A673 (cell line): Measurements from ENCODE around the gene SERINC3. TPM values are rescaled to one million over a fixed set of nuclear protein-coding genes. Genes with fewer than 3 reads are reported as not detected.

Experiments
- BruUV-seq: library from RNA; stranded (reverse); fragments of 400-500 nt; replicated peaks from 2 replicates; lab custom pipeline; 2021; lab: Mats Ljungman, UMichigan
- CTCF ChIA-PET: fragments of 300-600 bp; sonication (Branson Sonifier 250); formaldehyde crosslinking; loops from one replicate; lab custom pipeline; 2022; ENCODE audit warnings: antibody characterized with exemption; lab: Charles Lee
- POLR2A ChIA-PET: fragments of 300-600 bp; sonication (Branson Sonifier 250); formaldehyde crosslinking; loops from one replicate; lab custom pipeline; 2022; ENCODE audit warnings: antibody characterized with exemption; ENCODE audit not compliant: low non-redundant PET; lab: Charles Lee
- DNase-seq: peaks from one replicate; pipeline ENCODE4 v3.0.0-alpha.2; 2015; ENCODE audit warnings: low spot score
- H3K27ac ChIP-seq: fragments of 200-600 bp; sonication (generic); 2 replicates; pipeline ENCODE4 v1.5.1; 2016; ENCODE audit warnings: mixed run types, low read depth, mild to moderate bottlenecking, mixed read lengths, antibody characterized with exemption, low read length; ENCODE audit not compliant: poor library complexity, severe bottlenecking
- H3K27me3 ChIP-seq: fragments of 200-600 bp; sonication (generic); replicated peaks from 2 replicates; pipeline ENCODE4 v1.6.1; 2017; ENCODE audit warnings: mixed run types, low read depth, mild to moderate bottlenecking, mixed read lengths, antibody characterized with exemption, low read length; ENCODE audit not compliant: insufficient read depth, poor library complexity
- H3K36me3 ChIP-seq: fragments of 200-600 bp; sonication (generic); 2 replicates; pipeline ENCODE4 v1.6.1; 2016; ENCODE audit warnings: mixed run types, mild to moderate bottlenecking, mixed read lengths, antibody characterized with exemption, low read length; ENCODE audit not compliant: insufficient read depth, poor library complexity, severe bottlenecking
- H3K4me1 ChIP-seq: fragments of 200-600 bp; sonication (generic); 2 replicates; pipeline ENCODE4 v1.6.1; 2017; ENCODE audit warnings: mixed run types, mild to moderate bottlenecking, mixed read lengths, antibody characterized with exemption, low read length; ENCODE audit not compliant: insufficient read depth, poor library complexity, severe bottlenecking
- H3K4me3 ChIP-seq: fragments of 200-600 bp; sonication (generic); 2 replicates; pipeline ENCODE4 v1.5.1; 2016; ENCODE audit warnings: low read depth, mixed run types, mild to moderate bottlenecking, mixed read lengths, low read length; ENCODE audit not compliant: poor library complexity, severe bottlenecking
- H3K9me3 ChIP-seq: fragments of 200-600 bp; sonication (generic); 2 replicates; pipeline ENCODE4 v1.6.1; 2016; ENCODE audit warnings: mixed run types, low read depth, mild to moderate bottlenecking, mixed read lengths, antibody characterized with exemption, low read length; ENCODE audit not compliant: poor library complexity, severe bottlenecking
- CTCF ChIP-seq: fragments of 300-800, 200-600 bp; sonication (generic); conservative IDR thresholded peaks from 2 replicates; pipeline ENCODE4 v1.5.1; 2017; ENCODE audit warnings: low read depth, mild to moderate bottlenecking, antibody characterized with exemption, low read length, moderate library complexity, mixed read lengths
- EZH2 ChIP-seq: fragments of 200-600 bp; sonication (generic); IDR thresholded peaks from 2 replicates; pipeline ENCODE4 v1.6.1; 2017; ENCODE audit warnings: borderline replicate concordance, low read depth, mild to moderate bottlenecking, mixed read lengths, antibody characterized with exemption, low read length; ENCODE audit not compliant: poor library complexity, severe bottlenecking
- intact Hi-C: fragments of 100-400 bp; cut with micrococcal nuclease; formaldehyde crosslinking; loops from one replicate; pipeline ENCODE4 v1.10.0; 2022; ENCODE audit not compliant: unreplicated experiment
- total RNA-seq: library from RNA; stranded (reverse); gene quantifications from 2 replicates; pipeline ENCODE4 v1.2.3, GENCODE V29; 2021

Gene SERINC3
- total RNA-seq, 1 experiment from 2014 or later, result 50.5 TPM

- Histone ChIP-seq H3K4me1 (no peaks in the 10 kb centered on the region), H3K27ac (no peak overlapping the region), H3K9me3 (no peaks in the 10 kb centered on the region), H3K27me3 (no peaks in the 10 kb centered on the region), H3K36me3 (peaks cover 62% of the 10 kb centered on the region), H3K4me3 (no peak overlapping the region)
- ChIA-PET CTCF (no interaction called here), POLR2A (no interaction called here)
- TF ChIP-seq EZH2, result no peak
- TF ChIP-seq CTCF, result no peak
- no TSS peak for BruUV-seq
- DNase-seq, result no peak
- intact Hi-C loops, result no loop called here
These were observed 21.6 kb downstream of the SERINC3 start for GRCh38 chr20:44500221-44500620.

- no peak for TF ChIP-seq EZH2
- TF ChIP-seq CTCF, result no peak
- H3K36me3 ChIP-seq, result peaks cover 51% of the 10 kb centered on the region
- no TSS peak for BruUV-seq
These were observed 24.1 kb downstream of the SERINC3 start for GRCh38 chr20:44497761-44498160.

GRCh38 chr20:44496976-44497375 lies 24.9 kb downstream of the SERINC3 start:
- Histone ChIP-seq H3K27me3 (no peaks in the 10 kb centered on the region), H3K27ac (no peak overlapping the region), H3K4me1 (no peaks in the 10 kb centered on the region), H3K4me3 (no peak overlapping the region), H3K36me3 (peaks cover 45% of the 10 kb centered on the region), H3K9me3 (no peaks in the 10 kb centered on the region)
- no peak for DNase-seq
- ChIA-PET POLR2A (no interaction called here), CTCF (no interaction called here)
- BruUV-seq, result no TSS peak
- intact Hi-C loops, result no loop called here
- TF ChIP-seq EZH2 (no peak), CTCF (no peak)

More at GRCh38 chr20:44497761-44498160, 24.1 kb downstream of the SERINC3 start:
- no peaks in the 10 kb centered on the region for H3K4me1 ChIP-seq
- POLR2A ChIA-PET, result no interaction called here
- H3K4me3 ChIP-seq, result no peak overlapping the region
- intact Hi-C loops, result no loop called here
- no peak for DNase-seq
- no peak overlapping the region for H3K27ac ChIP-seq
- no peaks in the 10 kb centered on the region for H3K9me3 ChIP-seq
- CTCF ChIA-PET, result no interaction called here
- H3K27me3 ChIP-seq, result no peaks in the 10 kb centered on the region
